ENCODE measurements around the gene RMI1. TPM values are rescaled to one million over a fixed set of nuclear protein-coding genes. Genes with fewer than 3 reads are reported as not detected.

The RMI1 gene
- total RNA-seq, 2 donors from 2014 or later: 27.1 to 33.2 TPM

- 67 to 88% methylated on average over 3 of the region's 3 CpGs for WGBS, 2 experiments (ENCODE audit: insufficient coverage in 1 of 2, insufficient read length in 1 of 2)
- no peaks in the 10 kb centered on the region for H3K27me3 Mint-ChIP-seq (ENCODE audit: insufficient read depth)
- no peak overlapping the region for H3K4me3 ChIP-seq (ENCODE audit: low read length)
- H3K4me1 ChIP-seq (ENCODE audit: control insufficient read depth, insufficient read depth, low read length): no peaks in the 10 kb centered on the region
- H3K9me3 Mint-ChIP-seq: no peaks in the 10 kb centered on the region
- no peak overlapping the region for H3K27ac Mint-ChIP-seq
- H3K4me3 Mint-ChIP-seq: no peak overlapping the region
- DNase-seq: no peak
- no peak overlapping the region for H3K9ac ChIP-seq (ENCODE audit: extremely low read depth, low read length, poor library complexity, severe bottlenecking)
- H3K4me1 Mint-ChIP-seq: peaks cover 12% of the 10 kb centered on the region
- peaks cover 9% of the 10 kb centered on the region for H3K36me3 Mint-ChIP-seq (ENCODE audit: low read depth)
- no peaks in the 10 kb centered on the region for H3K27me3 ChIP-seq (ENCODE audit: control insufficient read depth, insufficient read depth, low read length, poor library complexity, severe bottlenecking)
- no peaks in the 10 kb centered on the region for H3K36me3 ChIP-seq (ENCODE audit: control insufficient read depth, insufficient read depth, low read length)
- no peaks in the 10 kb centered on the region for H3K9me3 ChIP-seq (ENCODE audit: control insufficient read depth, low read length)
- no peak overlapping the region for H3K27ac ChIP-seq (ENCODE audit: low read depth, low read length)
- no peak for TF ChIP-seq CTCF (conservative IDR thresholded peaks at IDR 0.05)
These were observed 45.2 kb upstream of the RMI1 start for GRCh38 chr9:83935276-83935935.

DNA sequence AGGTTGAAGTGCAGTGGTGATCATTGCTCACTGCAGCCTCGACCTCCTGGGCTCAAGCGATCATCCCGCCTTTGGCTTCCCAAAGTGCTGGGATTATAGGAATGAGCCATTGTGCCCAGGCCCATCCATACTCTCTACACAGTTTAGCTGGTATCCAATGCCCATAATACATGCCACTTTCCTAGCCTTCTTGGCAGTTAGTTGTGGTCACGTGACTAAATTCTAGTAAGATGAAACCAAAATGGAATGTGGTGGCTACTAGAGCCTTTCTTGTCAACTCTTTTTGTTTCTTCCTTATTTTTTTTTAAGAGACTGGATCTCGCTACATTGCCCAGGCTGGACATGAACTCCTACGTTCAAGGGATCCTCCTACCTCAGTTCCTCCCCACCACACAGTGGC, 44.1 kb upstream of the RMI1 start:
- no peaks in the 10 kb centered on the region for H3K4me1 ChIP-seq (ENCODE audit: control insufficient read depth, insufficient read depth, low read length)
- no peak overlapping the region for H3K4me3 ChIP-seq (ENCODE audit: low read length)
- Mint-ChIP-seq H3K4me3 (no peak overlapping the region), H3K36me3 (ENCODE audit: low read depth) (peaks cover 16% of the 10 kb centered on the region), H3K9me3 (no peaks in the 10 kb centered on the region), H3K27me3 (ENCODE audit: insufficient read depth) (no peaks in the 10 kb centered on the region), H3K27ac (peak overlapping the region; percentile 17), H3K4me1 (peaks cover 12% of the 10 kb centered on the region)
- TF ChIP-seq CTCF (conservative IDR thresholded peaks at IDR 0.05): no peak
- H3K36me3 ChIP-seq (ENCODE audit: control insufficient read depth, insufficient read depth, low read length): no peaks in the 10 kb centered on the region
- H3K9ac ChIP-seq (ENCODE audit: extremely low read depth, low read length, poor library complexity, severe bottlenecking): no peak overlapping the region
- no peaks in the 10 kb centered on the region for H3K27me3 ChIP-seq (ENCODE audit: control insufficient read depth, insufficient read depth, low read length, poor library complexity, severe bottlenecking)
- no peak overlapping the region for H3K27ac ChIP-seq (ENCODE audit: low read depth, low read length)
- no peaks in the 10 kb centered on the region for H3K9me3 ChIP-seq (ENCODE audit: control insufficient read depth, low read length)
- WGBS, 2 experiments (ENCODE audit: insufficient coverage in 1 of 2, insufficient read length in 1 of 2): 84 to 89% methylated on average over 3 to 6 of the region's 6 CpGs
- no peak for DNase-seq

DNA sequence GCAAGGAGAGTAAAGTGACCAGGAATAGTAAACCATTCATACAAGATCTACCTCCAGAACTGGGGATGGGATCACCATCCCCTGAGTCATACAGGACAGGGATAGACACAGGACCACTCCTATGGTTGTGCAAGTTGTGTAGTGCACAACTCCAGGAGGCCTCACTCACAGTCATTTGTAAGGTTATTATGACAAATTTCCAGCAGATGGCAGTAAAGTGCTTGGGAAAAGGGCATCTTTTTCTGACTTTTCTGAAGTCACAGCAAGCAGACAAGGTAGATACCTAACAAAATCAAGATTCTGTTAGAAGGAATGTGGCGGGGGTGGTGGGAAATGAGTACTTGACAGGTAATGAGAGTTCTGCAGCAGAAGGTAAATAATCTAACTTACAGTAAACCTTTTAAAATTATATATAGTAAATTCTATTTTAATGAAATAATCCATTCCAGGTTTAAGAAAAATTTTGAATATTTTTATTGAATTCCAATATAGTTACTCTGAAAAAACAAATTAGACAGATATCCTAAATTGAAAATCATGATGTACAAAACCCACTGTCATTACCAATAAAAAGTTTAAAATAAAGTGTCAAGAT, 42.6 kb upstream of the RMI1 start:
- 57% methylated on average over 1 of the region's 1 CpG; no CpG with 5 or more reads in 1 of the 2 experiments for WGBS, 2 experiments (ENCODE audit: insufficient coverage in 1 of 2, insufficient read length in 1 of 2)
- no peaks in the 10 kb centered on the region for H3K9me3 ChIP-seq (ENCODE audit: control insufficient read depth, low read length)
- TF ChIP-seq CTCF (conservative IDR thresholded peaks at IDR 0.05): peak; percentile 81
- peaks cover 12% of the 10 kb centered on the region for H3K4me1 Mint-ChIP-seq
- H3K9ac ChIP-seq (ENCODE audit: extremely low read depth, low read length, poor library complexity, severe bottlenecking): no peak overlapping the region
- H3K36me3 ChIP-seq (ENCODE audit: control insufficient read depth, insufficient read depth, low read length): no peaks in the 10 kb centered on the region
- no peaks in the 10 kb centered on the region for H3K4me1 ChIP-seq (ENCODE audit: control insufficient read depth, insufficient read depth, low read length)
- no peak overlapping the region for H3K27ac Mint-ChIP-seq
- no peaks in the 10 kb centered on the region for H3K9me3 Mint-ChIP-seq
- H3K27me3 Mint-ChIP-seq (ENCODE audit: insufficient read depth): no peaks in the 10 kb centered on the region
- H3K4me3 ChIP-seq (ENCODE audit: low read length): no peak overlapping the region
- no peaks in the 10 kb centered on the region for H3K27me3 ChIP-seq (ENCODE audit: control insufficient read depth, insufficient read depth, low read length, poor library complexity, severe bottlenecking)
- H3K27ac ChIP-seq (ENCODE audit: low read depth, low read length): no peak overlapping the region
- peaks cover 26% of the 10 kb centered on the region for H3K36me3 Mint-ChIP-seq (ENCODE audit: low read depth)
- peak; percentile 68 for DNase-seq
- no peak overlapping the region for H3K4me3 Mint-ChIP-seq
